Activated effector memory CD4-positive, alpha-beta T cell treated with anti-CD3 and anti-CD28 coated beads, Interleukin-2, amount 50 U/mL, for 16 hours (primary cell): ENCODE data around the gene PAK6.

Experiments
- DNase-seq: peaks from one replicate; pipeline ENCODE4 v3.0.0-alpha.2; 2020

Gene PAK6

DNA sequence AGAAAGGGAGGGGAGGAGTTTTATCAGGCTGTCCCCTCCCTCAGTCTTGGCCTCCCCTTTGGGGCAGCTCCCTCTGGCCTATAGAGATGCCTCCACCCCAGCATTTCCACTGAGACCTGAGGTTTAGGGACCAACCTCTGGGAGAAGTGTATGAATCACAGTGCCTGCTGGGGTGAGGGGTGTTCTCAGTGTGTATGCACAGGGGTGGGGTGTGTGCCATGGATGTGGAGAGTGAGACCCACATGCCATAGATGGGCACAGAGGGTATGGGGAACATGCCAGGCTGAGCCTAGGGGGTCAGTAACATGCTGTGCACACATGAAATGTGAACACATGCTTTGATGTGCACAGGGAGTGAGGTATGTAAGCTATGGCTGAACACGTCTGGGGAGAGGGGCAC, 56.4 kb downstream of the PAK6 start:
- DNase-seq, result no peak

- no peak for DNase-seq
Measured at GRCh38 chr15:40295877-40296560, 57.2 kb downstream of the PAK6 start.

GRCh38 chr15:40296561-40297230, 57.8 kb downstream of the PAK6 start:
- no peak for DNase-seq

DNA sequence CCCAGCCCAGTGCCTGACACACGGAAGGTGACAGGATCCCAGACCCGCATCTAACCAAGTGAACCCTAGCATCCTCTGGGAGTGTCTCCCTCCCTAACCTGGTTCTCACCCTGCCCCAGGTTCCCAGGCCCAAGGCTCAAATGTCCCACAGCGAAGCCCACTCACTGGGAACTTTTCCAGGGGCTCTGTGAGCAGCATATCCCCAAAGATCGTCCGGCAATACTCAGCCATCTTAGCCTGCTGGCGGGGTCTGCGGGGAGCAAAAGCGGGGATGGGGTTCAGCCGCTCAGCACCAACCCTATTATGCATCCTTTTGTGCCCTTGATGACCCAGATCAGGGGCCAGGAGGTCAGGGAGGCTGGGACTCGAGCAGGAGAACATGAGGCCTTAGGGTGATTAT, 58.5 kb downstream of the PAK6 start:
- DNase-seq, result no peak

DNA sequence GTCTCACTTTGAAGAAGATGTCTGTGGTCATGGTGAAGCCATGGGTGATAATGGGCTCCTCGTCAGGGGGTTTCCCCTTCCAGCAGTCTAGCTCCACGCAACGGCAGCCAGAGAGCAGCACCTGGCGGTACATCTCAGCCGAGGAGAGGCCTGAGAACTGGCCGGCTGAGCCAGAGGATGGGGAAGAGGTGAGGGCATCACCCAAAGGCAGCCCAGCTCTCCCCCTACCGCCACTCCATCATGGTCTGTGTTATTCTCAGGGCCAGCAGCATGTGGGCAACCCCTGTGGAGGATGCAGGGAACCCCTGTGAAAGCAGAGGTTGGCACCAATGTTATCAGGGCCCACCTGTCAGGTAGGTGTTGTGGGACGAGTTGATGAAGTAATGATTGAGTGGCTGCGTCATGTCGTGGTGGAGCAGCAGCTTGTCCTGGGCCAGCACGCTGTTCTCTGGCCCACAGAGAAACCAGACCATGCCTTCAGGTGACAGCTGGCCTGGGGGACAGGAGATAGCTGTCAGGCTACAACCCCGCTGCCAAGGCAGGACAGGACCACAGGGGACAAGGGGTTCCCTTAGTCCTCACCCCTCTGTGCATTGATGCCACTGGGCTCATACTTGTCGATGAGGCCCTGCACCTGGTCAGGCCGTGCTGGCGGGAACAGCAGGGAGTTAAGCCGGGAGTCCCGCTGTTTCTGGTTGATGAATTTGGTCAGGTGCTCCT, 59.5 kb downstream of the PAK6 start:
- no peak for DNase-seq

DNA sequence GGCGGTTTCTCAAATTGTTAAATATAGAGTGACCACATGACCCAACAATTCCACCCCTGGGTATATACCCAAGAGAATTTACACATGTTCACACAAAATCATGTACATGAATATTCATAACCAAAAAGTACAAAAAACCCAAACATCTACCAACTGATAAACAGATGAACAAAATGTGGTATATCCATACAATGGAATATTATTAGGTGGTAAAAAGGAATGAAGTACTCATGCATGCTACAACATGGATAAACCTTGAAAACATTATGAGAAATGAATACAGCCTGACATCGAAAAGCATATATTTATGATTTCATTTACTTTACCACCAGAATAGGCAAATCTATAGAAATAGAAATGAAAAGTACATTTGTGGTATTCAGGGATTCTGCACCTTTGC, 61.5 kb downstream of the PAK6 start:
- DNase-seq, result no peak

- no peak for DNase-seq
Measured at GRCh38 chr15:40300771-40301170, 61.9 kb downstream of the PAK6 start.

DNA sequence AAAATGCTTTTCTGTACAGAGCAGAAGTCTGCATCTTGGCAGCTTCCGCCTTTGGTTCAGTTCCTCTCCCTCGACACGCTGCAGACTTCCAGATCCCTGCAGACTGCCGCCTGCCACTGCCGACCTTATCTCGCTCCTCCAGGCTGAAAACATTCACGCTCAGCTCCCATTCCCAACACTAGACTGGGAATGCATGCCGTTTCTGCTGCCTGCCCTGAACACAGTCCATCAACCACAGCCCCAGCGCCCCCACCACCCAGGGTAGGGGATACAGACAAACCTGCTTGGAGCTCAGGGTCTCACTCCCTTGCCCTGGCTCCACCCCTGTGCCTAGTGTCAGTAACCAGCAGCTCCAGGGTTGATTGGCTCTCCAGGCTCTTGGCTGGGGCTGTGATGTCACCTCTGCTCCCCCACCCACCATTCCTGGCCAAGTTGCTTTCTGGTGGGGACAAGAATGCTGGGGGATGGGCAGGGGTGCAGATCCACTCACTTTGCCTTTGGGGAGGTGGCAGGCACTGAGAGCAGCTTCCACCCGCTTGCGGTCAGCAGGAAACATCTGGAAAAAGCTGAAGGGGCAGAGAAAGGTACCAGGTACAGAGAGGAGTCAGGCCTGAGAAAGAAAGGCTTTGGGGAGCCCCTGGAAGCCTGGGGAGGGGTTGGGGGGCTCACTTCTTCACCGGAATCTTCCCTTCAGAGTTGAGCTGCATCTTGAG, 62.8 kb downstream of the PAK6 start:
- DNase-seq, result no peak

GRCh38 chr15:40302288-40302886, 63.5 kb downstream of the PAK6 start:
- no peak for DNase-seq

- DNase-seq, result no peak
Measured at GRCh38 chr15:40302981-40303380, 64.1 kb downstream of the PAK6 start.

- DNase-seq, result no peak
Measured at GRCh38 chr15:40303576-40303975, 64.7 kb downstream of the PAK6 start.

- DNase-seq, result no peak
Measured at GRCh38 chr15:40305281-40305680, 66.4 kb downstream of the PAK6 start.

DNA sequence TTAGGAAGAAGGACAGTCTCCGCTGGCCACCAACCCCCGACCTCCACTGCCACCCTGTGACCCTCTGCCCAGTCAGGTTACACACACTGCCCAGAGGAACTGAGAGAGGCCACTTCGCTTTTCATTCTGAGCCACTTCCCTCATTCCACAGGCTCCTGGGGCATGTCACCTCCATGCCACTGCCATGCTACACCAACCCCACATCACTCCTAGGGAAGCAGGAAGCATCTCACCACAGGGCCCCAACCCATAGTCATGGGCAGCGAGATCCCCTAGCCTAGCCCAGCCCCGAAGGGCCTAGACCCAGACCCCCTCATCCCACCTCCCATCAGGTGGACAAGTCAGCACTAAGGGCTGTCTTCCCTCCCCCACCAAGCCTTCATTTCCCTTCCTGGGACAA, 67.5 kb downstream of the PAK6 start:
- no peak for DNase-seq

- no peak for DNase-seq
Measured at GRCh38 chr15:40306908-40307307, 68.0 kb downstream of the PAK6 start.

DNA sequence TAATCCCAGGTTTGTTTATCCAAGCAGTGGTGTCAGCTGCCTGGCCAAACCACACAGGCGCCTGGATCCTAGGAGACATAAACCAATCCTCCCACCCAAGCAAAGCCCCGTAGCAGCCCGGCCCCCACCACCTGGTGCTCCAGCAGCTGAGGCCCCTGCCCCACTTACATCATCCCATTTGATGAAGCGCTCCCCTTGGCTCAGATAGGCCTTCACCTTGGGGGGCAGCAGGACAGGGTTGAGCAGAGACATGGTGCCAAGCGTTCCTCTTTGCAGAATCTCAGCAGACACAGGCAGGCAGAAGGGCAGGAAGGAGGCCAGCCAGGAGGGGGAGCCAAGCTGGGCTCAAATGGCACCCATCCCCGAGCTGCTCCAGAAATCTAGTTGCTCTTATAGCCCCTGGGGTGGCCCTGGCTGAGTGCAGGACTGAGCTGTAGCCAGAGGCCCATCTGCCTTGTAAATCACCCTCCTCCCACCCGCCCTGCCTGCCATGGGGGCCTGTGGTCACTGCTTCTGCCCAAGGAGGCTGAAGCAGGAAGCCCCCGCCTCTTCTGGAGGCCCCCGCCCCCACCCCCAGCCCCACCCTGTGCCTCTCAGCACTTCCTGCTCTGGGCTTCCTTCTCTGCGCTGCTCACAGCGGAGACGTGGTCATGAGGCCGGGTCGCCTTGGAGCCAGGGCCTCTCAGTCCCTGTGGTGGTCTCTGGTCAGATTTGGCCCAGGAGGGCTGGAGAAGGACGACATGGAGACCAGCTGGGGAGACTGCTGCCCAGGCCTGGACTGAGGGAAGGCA, 68.8 kb downstream of the PAK6 start, which contains the start of gene PLCB2:
Gene PLCB2 (minus strand): TSS at position 515 of the 791 bp plus-strand sequence. CDS start 263 bp downstream, at position 252.
- peak; percentile 88 for DNase-seq

- no peak for DNase-seq
Measured at GRCh38 chr15:40309344-40309862, 70.5 kb downstream of the PAK6 start.

DNA sequence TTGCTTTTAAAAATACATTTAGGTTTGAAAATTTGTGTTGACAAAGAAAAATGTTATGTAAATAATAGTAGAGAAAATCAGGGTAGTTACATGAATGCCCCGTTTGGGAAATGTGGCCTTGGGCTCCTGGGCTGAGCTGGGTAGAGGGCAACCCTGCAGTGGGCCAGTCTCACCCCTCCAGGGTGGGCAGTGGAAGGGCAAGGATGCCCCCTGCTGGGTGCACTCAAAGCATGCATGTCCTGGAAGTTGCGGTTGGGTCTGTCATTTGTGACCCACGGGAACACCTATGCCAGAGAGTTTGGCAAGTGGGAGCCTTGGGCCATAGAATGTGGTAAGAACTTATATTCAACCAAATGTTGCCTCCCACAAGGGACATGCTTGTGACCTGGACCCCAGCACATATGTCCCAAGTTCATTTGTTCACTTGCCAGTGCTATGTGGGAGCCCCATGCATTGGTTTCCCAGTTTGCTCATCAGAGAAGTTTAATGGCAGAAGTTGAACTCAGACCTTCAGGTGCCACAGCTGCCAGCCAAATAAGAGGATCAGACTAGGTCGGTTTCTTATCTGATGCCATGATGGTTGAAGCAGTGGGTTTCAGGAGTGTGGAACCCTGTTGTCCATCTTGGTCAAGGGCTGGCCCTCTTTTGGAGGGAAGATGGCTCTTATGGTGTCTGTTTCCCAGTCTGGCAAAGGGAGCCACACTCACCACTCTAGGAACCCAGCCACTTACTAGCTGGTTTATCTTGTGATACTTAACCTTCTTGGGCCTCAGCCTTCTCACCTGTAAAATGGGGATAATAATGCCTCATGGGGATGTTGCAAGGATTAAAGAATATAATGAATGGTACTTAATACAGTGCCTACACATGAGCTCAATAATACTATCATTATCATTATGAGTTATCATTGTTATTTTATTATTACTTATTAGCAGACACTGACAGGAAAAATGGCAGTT, 71.4 kb downstream of the PAK6 start:
- peak; percentile 82 for DNase-seq

DNA sequence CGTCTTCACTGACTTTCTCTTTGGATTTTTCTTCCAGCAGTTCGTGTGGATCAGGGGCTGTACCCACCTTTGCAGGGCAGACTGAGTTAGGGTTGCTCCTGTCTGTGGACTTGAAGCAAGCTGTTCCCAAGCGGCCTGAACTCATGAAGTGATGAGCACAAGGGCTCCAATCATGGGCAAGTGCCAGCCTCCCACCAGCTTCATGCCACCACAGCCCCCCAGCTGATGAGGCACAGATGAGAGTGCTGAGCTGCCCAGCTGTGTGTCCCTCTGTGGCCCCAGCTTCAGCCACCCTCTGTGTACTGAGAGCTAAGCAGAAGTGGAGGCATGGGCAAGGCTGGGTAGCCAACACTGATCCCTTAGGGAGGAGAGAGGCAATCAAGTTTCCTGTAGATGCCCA, 72.1 kb downstream of the PAK6 start:
- DNase-seq, result no peak

GRCh38 chr15:40312370-40313158, 73.7 kb downstream of the PAK6 start:
- DNase-seq, result no peak
